Suppressor macrophage (primary cell): ENCODE measurements around the gene CAMKK2.

Experiments used
- DNase-seq, 4 experiments: peaks; one replicate each; pipeline ENCODE4 v3.0.0-alpha.2; 2020 to 2022

CAMKK2 gene

GRCh38 chr12:121191151-121191550, 105.4 kb downstream of the CAMKK2 start:
- no peak for DNase-seq

GRCh38 chr12:121190523-121191031, 105.9 kb downstream of the CAMKK2 start:
- DNase-seq, result peak; percentile 87 to 98 (median 90)

GRCh38 chr12:121189619-121190155, 106.8 kb downstream of the CAMKK2 start:
- DNase-seq, result no peak

GRCh38 chr12:121189131-121189530, 107.4 kb downstream of the CAMKK2 start:
- DNase-seq, result no peak

GRCh38 chr12:121188227-121188626, 108.3 kb downstream of the CAMKK2 start:
- DNase-seq, result no peak
